HL-60 (cell line): Measurements from ENCODE around the gene SH3BP5.

ENCODE experiments used
- DNase-seq, 2 experiments: peaks; one replicate each; pipeline ENCODE4 v3.0.0-alpha.2; 2010 to 2020; ENCODE audit warnings: low read depth in 1 of 2, low spot score in 1 of 2
- H3K27ac ChIP-seq: fragments of 250-450 bp; sonication (Bioruptor Pico); replicated peaks from 2 replicates; pipeline ENCODE4 v1.5.1; 2020; ENCODE audit warnings: mild to moderate bottlenecking, moderate library complexity
- H3K27me3 ChIP-seq: fragments of 250-450 bp; sonication (Bioruptor Pico); 2 replicates; pipeline ENCODE4 v1.5.1; 2021; ENCODE audit warnings: mild to moderate bottlenecking, moderate library complexity; ENCODE audit not compliant: insufficient read depth, poor library complexity, severe bottlenecking
- H3K4me3 ChIP-seq: replicated peaks from 2 replicates; pipeline ENCODE4 v1.5.1; 2011; ENCODE audit warnings: mild to moderate bottlenecking, control low read depth, low read length; ENCODE audit not compliant: insufficient read depth
- GABPA ChIP-seq: IDR thresholded peaks from 2 replicates; pipeline ENCODE4 v1.6.1; 2012; ENCODE audit warnings: low read depth
- POLR2AphosphoS5 ChIP-seq: IDR thresholded peaks from 2 replicates; pipeline ENCODE4 v1.6.1; 2012; ENCODE audit warnings: low read depth
- REST ChIP-seq: IDR thresholded peaks from 2 replicates; pipeline ENCODE4 v1.6.1; 2012; ENCODE audit warnings: low read depth; ENCODE audit not compliant: insufficient replicate concordance
- SPI1 ChIP-seq: IDR thresholded peaks from 2 replicates; pipeline ENCODE4 v1.6.1; 2012; ENCODE audit warnings: low read depth, mild to moderate bottlenecking, borderline replicate concordance
- TF ChIP-seq, protein P1 (sequence below): IDR thresholded peaks from one replicate; pipeline ENCODE4 v1.5.1; 2011; ENCODE audit warnings: low read length, control low read depth, inconsistent platforms; ENCODE audit not compliant: insufficient read depth

Gene SH3BP5

DNA sequence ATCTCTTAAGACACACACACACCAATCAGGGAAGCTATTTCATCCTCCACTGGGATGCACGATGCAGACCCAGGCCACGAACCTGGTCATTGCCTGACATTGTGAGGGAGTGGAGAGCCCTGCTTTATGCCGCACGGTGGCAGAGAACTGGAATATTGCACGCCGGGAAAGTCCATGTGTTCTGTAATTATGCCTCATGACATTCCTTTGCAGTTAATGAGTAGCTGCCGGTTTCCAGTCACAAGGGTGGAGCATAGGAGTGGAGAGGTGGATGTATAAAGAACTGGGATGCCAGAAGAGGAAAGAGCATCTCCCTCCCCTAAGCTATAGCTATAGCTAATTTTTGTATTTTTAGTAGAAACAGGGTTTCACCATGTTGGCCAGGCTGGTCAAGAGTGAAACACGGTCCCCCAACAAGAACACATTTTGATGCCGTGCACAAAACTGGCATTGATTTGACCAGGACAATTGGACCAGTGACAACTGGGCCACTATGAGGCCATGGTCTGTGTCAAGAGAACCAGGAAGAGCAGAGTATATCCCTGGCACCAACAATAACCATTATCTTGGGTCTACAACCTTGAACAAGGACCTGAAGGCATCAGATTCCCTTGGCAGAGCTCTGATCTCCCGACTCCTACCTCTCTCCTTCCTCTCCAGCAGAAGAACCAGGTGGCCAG, 51.4 kb downstream of the SH3BP5 start:
- no peak overlapping the region for H3K27ac ChIP-seq
- no peak for TF ChIP-seq SPI1
- TF ChIP-seq, protein P1, sequence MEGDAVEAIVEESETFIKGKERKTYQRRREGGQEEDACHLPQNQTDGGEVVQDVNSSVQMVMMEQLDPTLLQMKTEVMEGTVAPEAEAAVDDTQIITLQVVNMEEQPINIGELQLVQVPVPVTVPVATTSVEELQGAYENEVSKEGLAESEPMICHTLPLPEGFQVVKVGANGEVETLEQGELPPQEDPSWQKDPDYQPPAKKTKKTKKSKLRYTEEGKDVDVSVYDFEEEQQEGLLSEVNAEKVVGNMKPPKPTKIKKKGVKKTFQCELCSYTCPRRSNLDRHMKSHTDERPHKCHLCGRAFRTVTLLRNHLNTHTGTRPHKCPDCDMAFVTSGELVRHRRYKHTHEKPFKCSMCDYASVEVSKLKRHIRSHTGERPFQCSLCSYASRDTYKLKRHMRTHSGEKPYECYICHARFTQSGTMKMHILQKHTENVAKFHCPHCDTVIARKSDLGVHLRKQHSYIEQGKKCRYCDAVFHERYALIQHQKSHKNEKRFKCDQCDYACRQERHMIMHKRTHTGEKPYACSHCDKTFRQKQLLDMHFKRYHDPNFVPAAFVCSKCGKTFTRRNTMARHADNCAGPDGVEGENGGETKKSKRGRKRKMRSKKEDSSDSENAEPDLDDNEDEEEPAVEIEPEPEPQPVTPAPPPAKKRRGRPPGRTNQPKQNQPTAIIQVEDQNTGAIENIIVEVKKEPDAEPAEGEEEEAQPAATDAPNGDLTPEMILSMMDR = no peak
- no peak for TF ChIP-seq GABPA
- no peak for TF ChIP-seq REST
- no peak for TF ChIP-seq POLR2AphosphoS5
- no peak overlapping the region for H3K4me3 ChIP-seq
- no peak for DNase-seq
- no peaks in the 10 kb centered on the region for H3K27me3 ChIP-seq

GRCh38 chr3:15279671-15280402, 52.5 kb downstream of the SH3BP5 start:
- no peak overlapping the region for H3K27ac ChIP-seq

More at GRCh38 chr3:15279671-15280402, 52.5 kb downstream of the SH3BP5 start:
- no peaks in the 10 kb centered on the region for H3K27me3 ChIP-seq
- no peak for DNase-seq
- TF ChIP-seq POLR2AphosphoS5 (no peak), GABPA (no peak), SPI1 (no peak), REST (no peak)
- TF ChIP-seq, protein P1 = no peak
- H3K4me3 ChIP-seq = no peak overlapping the region
